Measurements from ENCODE around the gene PPP2R5E.

GRCh38 chr14:63343878-63344277 lies 199.3 kb downstream of the PPP2R5E start:
- TF ChIP-seq, protein P1, sequence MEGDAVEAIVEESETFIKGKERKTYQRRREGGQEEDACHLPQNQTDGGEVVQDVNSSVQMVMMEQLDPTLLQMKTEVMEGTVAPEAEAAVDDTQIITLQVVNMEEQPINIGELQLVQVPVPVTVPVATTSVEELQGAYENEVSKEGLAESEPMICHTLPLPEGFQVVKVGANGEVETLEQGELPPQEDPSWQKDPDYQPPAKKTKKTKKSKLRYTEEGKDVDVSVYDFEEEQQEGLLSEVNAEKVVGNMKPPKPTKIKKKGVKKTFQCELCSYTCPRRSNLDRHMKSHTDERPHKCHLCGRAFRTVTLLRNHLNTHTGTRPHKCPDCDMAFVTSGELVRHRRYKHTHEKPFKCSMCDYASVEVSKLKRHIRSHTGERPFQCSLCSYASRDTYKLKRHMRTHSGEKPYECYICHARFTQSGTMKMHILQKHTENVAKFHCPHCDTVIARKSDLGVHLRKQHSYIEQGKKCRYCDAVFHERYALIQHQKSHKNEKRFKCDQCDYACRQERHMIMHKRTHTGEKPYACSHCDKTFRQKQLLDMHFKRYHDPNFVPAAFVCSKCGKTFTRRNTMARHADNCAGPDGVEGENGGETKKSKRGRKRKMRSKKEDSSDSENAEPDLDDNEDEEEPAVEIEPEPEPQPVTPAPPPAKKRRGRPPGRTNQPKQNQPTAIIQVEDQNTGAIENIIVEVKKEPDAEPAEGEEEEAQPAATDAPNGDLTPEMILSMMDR (conservative IDR thresholded peaks at IDR 0.05 in 1 of 2, IDR thresholded peaks at IDR 0.05 in 1 of 2; ENCODE audit: extremely low read depth in 1 of 2, insufficient read depth in 1 of 2, low read depth in 1 of 2, low read length in 2 of 2) = no peak
- TF ChIP-seq EZH2 (IDR thresholded peaks at IDR 0.05; ENCODE audit: borderline replicate concordance, low read length) = no peak
